CD14-positive monocyte (primary cell): ENCODE data around the gene IMMP2L. TPM values are rescaled to one million over a fixed set of nuclear protein-coding genes. Genes with fewer than 3 reads are reported as not detected.

Source experiments
- DNase-seq, 3 donors: peaks; one replicate each; pipeline ENCODE4 v3.0.0-alpha.2; 2011 to 2022
- H2AFZ ChIP-seq: 2 replicates; pipeline ENCODE4 v1.6.0; 2012; ENCODE audit warnings: mild to moderate bottlenecking, low read depth, low read length, inconsistent platforms; ENCODE audit not compliant: insufficient read depth, poor library complexity, severe bottlenecking
- H3K27ac ChIP-seq, 2 donors: 1 replicate in 1 of 2; 2 replicates in 1 of 2; pipeline ENCODE4 v1.5.1; 2012 to 2013; ENCODE audit warnings: low read length in 2 of 2, control low read depth in 1 of 2, inconsistent platforms in 1 of 2, low read depth in 1 of 2, mild to moderate bottlenecking in 1 of 2
- H3K27me3 ChIP-seq, 2 donors: one replicate each; pipeline versions ENCODE4 v1.6.0 to v1.6.1; 2011 to 2013; ENCODE audit warnings: low read length in 2 of 2; ENCODE audit not compliant: control insufficient read depth in 2 of 2, insufficient read depth in 2 of 2
- H3K36me3 ChIP-seq, 2 donors: replicated peaks in 1 of 2; 1 replicate in 1 of 2; 2 replicates in 1 of 2; pipeline versions ENCODE4 v1.5.1 to v1.6.1; 2012 to 2013; ENCODE audit warnings: low read length in 2 of 2, control low read depth in 1 of 2, inconsistent platforms in 1 of 2, mild to moderate bottlenecking in 1 of 2; ENCODE audit not compliant: insufficient read depth in 2 of 2, control insufficient read depth in 1 of 2
- H3K4me1 ChIP-seq, 2 donors: 1 replicate in 1 of 2; 2 replicates in 1 of 2; pipeline versions ENCODE4 v1.5.1 to v1.6.1; 2012 to 2013; ENCODE audit warnings: low read length in 2 of 2, control low read depth in 1 of 2, inconsistent platforms in 1 of 2, mild to moderate bottlenecking in 1 of 2, moderate library complexity in 1 of 2; ENCODE audit not compliant: insufficient read depth in 2 of 2, control insufficient read depth in 1 of 2
- H3K4me2 ChIP-seq: replicated peaks from 2 replicates; pipeline ENCODE3; 2012; ENCODE audit warnings: low read length, moderate library complexity, mild to moderate bottlenecking; ENCODE audit not compliant: poor library complexity, severe bottlenecking; ENCODE audit errors: extremely low read depth
- H3K4me3 ChIP-seq, 3 experiments: fragments of 200-600 bp in 1 of 3; sonication (generic) in 1 of 3; replicated peaks in 1 of 3; 1 replicate in 2 of 3; 2 replicates in 1 of 3; pipeline ENCODE4 v1.5.1; 2011 to 2013; ENCODE audit warnings: low read length in 3 of 3, mild to moderate bottlenecking in 3 of 3, control low read depth in 2 of 3, low read depth in 2 of 3, inconsistent platforms in 1 of 3, moderate library complexity in 1 of 3
- H3K79me2 ChIP-seq: 2 replicates; pipeline ENCODE4 v1.6.0; 2012; ENCODE audit warnings: mild to moderate bottlenecking, control low read depth, inconsistent platforms, low read length, moderate library complexity; ENCODE audit not compliant: insufficient read depth
- H3K9ac ChIP-seq: 2 replicates; pipeline ENCODE4 v1.6.0; 2017; ENCODE audit warnings: low read length, mild to moderate bottlenecking; ENCODE audit not compliant: insufficient read depth, poor library complexity, severe bottlenecking
- H3K9me3 ChIP-seq, 2 donors: replicated peaks in 1 of 2; 1 replicate in 1 of 2; 2 replicates in 1 of 2; pipeline versions ENCODE4 v1.5.1 to v1.6.1; 2012 to 2013; ENCODE audit warnings: low read length in 2 of 2, control low read depth in 1 of 2; ENCODE audit not compliant: control insufficient read depth in 1 of 2, insufficient read depth in 1 of 2
- H4K20me1 ChIP-seq: 2 replicates; pipeline ENCODE4 v1.6.0; 2012; ENCODE audit warnings: mild to moderate bottlenecking, low read length, control low read depth, moderate library complexity; ENCODE audit not compliant: insufficient read depth
- H3K27ac Mint-ChIP-seq, 7 donors: one replicate each; pipeline ENCODE4 v1.8.0; 2020; ENCODE audit warnings: mild to moderate bottlenecking in 7 of 7, mixed read lengths in 7 of 7, moderate library complexity in 6 of 7, inconsistent platforms in 2 of 7
- H3K27me3 Mint-ChIP-seq, 3 donors: one replicate each; pipeline ENCODE4 v1.8.0; 2021 to 2022; ENCODE audit warnings: low read depth in 3 of 3, mild to moderate bottlenecking in 3 of 3, mixed read lengths in 3 of 3, moderate library complexity in 3 of 3, inconsistent platforms in 1 of 3
- H3K36me3 Mint-ChIP-seq, 2 donors: one replicate each; pipeline ENCODE4 v1.8.0; 2020; ENCODE audit warnings: mixed read lengths in 2 of 2, inconsistent platforms in 1 of 2, mild to moderate bottlenecking in 1 of 2
- H3K4me1 Mint-ChIP-seq: one replicate; pipeline ENCODE4 v1.8.0; 2020; ENCODE audit warnings: mild to moderate bottlenecking, mixed read lengths
- H3K4me3 Mint-ChIP-seq, 2 donors: one replicate each; pipeline ENCODE4 v1.8.0; 2020; ENCODE audit warnings: mild to moderate bottlenecking in 2 of 2, mixed read lengths in 2 of 2, moderate library complexity in 1 of 2
- H3K9me3 Mint-ChIP-seq, 7 donors: one replicate each; pipeline ENCODE4 v1.8.0; 2020 to 2022; ENCODE audit warnings: mixed read lengths in 7 of 7, mild to moderate bottlenecking in 6 of 7, moderate library complexity in 6 of 7, inconsistent platforms in 2 of 7
- CTCF ChIP-seq: fragments of 200-600 bp; IDR thresholded peaks from one replicate; pipeline ENCODE4 v1.8.0; 2022; ENCODE audit warnings: antibody characterized with exemption, mild to moderate bottlenecking
- WGBS: methylation state at CpG from one replicate; pipeline ENCODE4 v1.1.5; 2013; ENCODE audit warnings: missing lambda C conversion rate; ENCODE audit not compliant: insufficient coverage; 5-methylcytosine and 5-hydroxymethylcytosine counted together
- intact Hi-C, 2 donors: fragments of 100-400 bp; cut with micrococcal nuclease; formaldehyde crosslinking; loops; one replicate each; pipeline versions ENCODE4 v1.15.0 to v1.15.1; 2023
- polyA plus RNA-seq, 3 donors: library from polyadenylated mRNA; depleted of rRNA in 1 of 3; unstranded in 2 of 3; stranded (reverse) in 1 of 3; fragments of 300-500 nt in 2 of 3; fragments of >200 nt in 1 of 3; fragmentation: Illumina TruSeq in 2 of 3; gene quantifications; 1 replicate in 2 of 3; 2 replicates in 1 of 3; pipeline ENCODE4 v1.2.3, GENCODE V29; 2012 to 2021

The IMMP2L gene
- polyA plus RNA-seq, 3 donors = 1.9 to 6.4 (median 6.2) TPM

- H3K27ac ChIP-seq = no peak overlapping the region
- H3K27me3 Mint-ChIP-seq = no peaks in the 10 kb centered on the region
- TF ChIP-seq CTCF = no peak
- no peaks in the 10 kb centered on the region for H3K36me3 ChIP-seq
- no peak overlapping the region for H3K9ac ChIP-seq
- no peak overlapping the region for H3K4me2 ChIP-seq
- 67% methylated on average over 1 of the region's 1 CpG for WGBS
- H4K20me1 ChIP-seq = no peaks in the 10 kb centered on the region
- intact Hi-C loops = no loop called here
- no peaks in the 10 kb centered on the region for H3K27me3 ChIP-seq
- H3K4me1 ChIP-seq = no peaks in the 10 kb centered on the region
- H3K79me2 ChIP-seq = no peaks in the 10 kb centered on the region
- H3K36me3 Mint-ChIP-seq = no peaks in the 10 kb centered on the region
- no peak overlapping the region for H3K4me3 Mint-ChIP-seq
- H3K9me3 ChIP-seq = no peaks in the 10 kb centered on the region
- H2AFZ ChIP-seq = no peak overlapping the region
- H3K9me3 Mint-ChIP-seq = peaks cover 0 to 7% (median 3%) of the 10 kb centered on the region in 7 donors
- H3K4me3 ChIP-seq = no peak overlapping the region
- H3K27ac Mint-ChIP-seq = no peak overlapping the region
- DNase-seq = no peak
- no peaks in the 10 kb centered on the region for H3K4me1 Mint-ChIP-seq
Observed at GRCh38 chr7:110894111-110894510, 668.2 kb downstream of the IMMP2L start.

- H3K36me3 ChIP-seq = no peaks in the 10 kb centered on the region
- intact Hi-C loops = no loop called here
- no peaks in the 10 kb centered on the region for H3K36me3 Mint-ChIP-seq
- peaks cover 0 to 7% (median 2%) of the 10 kb centered on the region in 7 donors for H3K9me3 Mint-ChIP-seq
- no peaks in the 10 kb centered on the region for H3K4me1 Mint-ChIP-seq
- H3K79me2 ChIP-seq = no peaks in the 10 kb centered on the region
- no peak overlapping the region for H3K4me2 ChIP-seq
- H3K27ac ChIP-seq = no peak overlapping the region
- no peaks in the 10 kb centered on the region for H3K9me3 ChIP-seq
- H4K20me1 ChIP-seq = no peaks in the 10 kb centered on the region
- no peaks in the 10 kb centered on the region for H3K27me3 ChIP-seq
- no peak for DNase-seq
- no peak overlapping the region for H3K4me3 Mint-ChIP-seq
- H3K27ac Mint-ChIP-seq = no peak overlapping the region
- H3K4me3 ChIP-seq = no peak overlapping the region
- H3K27me3 Mint-ChIP-seq = no peaks in the 10 kb centered on the region
- H3K4me1 ChIP-seq = no peaks in the 10 kb centered on the region
- no peak overlapping the region for H2AFZ ChIP-seq
- H3K9ac ChIP-seq = no peak overlapping the region
- 80% methylated on average over 1 of the region's 2 CpGs for WGBS
- no peak for TF ChIP-seq CTCF
Observed at GRCh38 chr7:110891197-110891596, 671.1 kb downstream of the IMMP2L start.
